ENCODE results near the gene TMEM150C.
"Not testable (repeated sequence)": the region's sequence is repeated elsewhere in the genome, so short reads cannot be mapped to it uniquely, and the experiment has no call there.

The TMEM150C gene

GRCh38 chr4:82567444-82567843 is 5.7 kb upstream of the TMEM150C start:
- DNase-seq = no peak

- no peak for DNase-seq
These were observed 721 bp upstream of the TMEM150C start for GRCh38 chr4:82562564-82562854.

GRCh38 chr4:82560853-82561785 is 669 bp downstream of the TMEM150C start:
- no peak for DNase-seq

DNA sequence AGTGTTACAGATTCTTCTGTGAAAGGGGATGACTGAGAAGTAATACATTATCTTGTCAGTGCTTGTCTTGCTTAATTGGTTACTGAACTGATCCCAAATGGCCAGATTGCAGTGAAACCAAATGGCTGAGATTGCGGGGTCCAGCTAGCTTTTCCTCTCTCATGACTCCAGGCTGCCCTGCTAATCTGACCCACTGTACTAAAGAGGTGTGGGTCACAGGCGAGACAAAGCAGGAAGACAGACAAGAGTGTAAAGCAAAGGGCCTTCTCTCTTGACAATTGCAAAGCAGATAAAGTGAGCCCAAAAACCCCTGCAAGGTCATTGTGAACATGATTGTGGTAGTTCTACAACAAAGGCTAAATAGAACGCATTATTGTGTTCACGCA is 2.1 kb downstream of the TMEM150C start:
- no peak for DNase-seq

DNA sequence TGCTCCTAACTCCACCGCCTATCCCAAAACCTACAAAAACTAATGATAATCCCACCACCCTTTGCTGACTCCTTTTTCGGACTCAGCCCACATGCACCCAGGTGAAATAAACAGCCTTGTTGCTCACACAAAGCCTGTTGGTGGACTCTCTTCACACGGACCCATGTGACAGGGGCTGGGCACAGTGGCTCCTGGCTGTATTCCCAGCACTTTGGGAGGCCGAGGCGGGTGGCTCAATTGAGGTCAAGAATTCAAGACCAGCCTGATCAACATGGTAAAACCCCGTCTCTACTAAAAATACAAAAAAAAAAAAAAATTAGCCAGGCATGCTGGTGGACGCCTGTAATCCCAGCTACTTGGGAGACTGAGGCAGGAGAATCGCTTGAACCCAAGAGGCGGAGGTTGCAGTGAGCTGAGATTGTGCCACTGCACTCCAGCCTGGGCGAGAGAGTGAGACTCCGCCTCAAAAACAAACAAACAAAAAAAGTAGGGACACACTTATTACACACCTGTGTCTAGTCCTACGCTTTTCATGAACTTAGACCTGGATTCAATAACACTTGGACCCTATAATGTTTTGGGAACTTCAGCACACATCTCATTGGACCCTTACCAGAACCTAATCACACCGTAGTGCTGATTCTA is 2.6 kb downstream of the TMEM150C start:
- DNase-seq = not testable (repeated sequence)

DNA sequence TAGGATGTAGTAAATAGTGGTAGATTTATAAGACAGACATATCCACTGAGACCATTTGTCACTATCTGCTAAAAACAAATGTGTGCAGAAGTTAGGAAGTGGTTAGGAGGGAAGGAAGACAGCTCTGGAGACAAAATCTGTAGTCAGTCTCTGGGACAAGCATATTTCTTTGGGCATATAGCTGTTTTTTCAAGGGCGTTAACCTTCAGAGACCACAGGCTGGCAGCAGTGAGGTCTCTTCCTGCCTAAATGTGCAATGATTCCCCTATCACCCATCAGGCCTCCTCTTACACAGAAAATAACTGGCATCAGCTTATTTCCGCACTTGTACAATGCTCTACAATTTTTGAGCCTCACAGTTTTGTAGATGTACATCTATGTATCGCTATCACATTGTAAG is 6.5 kb downstream of the TMEM150C start:
- DNase-seq = no peak

DNA sequence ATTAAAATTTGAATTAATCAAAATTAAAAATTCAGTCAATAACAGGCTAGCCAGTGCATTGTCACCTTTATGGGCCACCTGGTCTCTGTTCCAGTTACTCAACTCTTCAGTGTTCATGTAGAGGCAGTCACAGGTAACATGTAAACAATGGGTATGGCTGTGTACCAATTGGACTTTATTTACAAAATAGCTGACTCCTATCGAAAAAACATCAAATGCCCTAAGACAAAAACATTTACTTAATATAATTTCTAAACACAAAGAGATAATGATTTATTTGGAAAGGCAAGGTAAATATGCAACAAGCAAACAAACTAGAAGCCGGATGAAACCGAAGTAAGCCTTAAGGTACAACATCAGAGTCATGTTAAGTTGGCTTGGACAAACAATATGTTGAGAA is 8.8 kb downstream of the TMEM150C start:
- DNase-seq = no peak

DNA sequence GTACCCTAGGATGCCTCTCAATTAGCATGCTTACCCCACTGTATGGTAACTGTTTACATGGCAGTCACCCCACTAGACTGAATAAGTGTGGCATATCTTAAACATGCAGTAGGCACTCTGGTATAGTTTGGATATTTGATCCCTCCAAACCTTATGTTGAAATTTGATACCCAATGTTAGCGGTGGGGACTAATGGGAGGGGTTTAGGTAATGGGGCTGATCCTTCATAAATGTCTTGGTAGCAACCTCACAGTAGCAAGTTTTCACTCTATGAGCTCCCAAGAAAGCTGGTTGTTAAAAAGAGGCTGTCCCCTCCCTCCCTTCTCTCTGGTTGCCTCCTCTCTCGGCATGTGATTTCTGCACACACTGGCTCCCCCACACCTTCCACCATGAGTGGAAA is 10.1 kb downstream of the TMEM150C start:
- DNase-seq = no peak

DNA sequence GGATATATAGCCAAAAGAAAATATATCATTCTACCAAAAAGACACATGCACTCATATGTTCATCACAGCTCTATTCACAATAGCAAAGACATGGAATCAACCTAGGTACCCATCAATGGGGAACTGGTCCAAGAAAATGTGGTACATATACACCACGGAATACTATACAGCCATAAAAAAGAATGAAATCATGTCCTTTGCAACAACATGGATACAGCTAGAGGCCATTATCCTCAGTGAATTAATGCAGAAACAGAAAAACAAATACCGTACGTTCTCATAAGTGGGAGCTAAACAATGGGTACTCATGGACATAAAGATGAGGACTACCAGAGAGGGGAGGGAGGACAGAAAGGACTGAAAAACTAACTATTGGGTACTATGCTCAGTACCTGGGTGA is 13.9 kb downstream of the TMEM150C start:
- not testable (repeated sequence) for DNase-seq

- no peak for DNase-seq
These were observed 18.7 kb downstream of the TMEM150C start for GRCh38 chr4:82543131-82543530.

- no peak for DNase-seq
These were observed 19.1 kb downstream of the TMEM150C start for GRCh38 chr4:82542642-82543041.

DNA sequence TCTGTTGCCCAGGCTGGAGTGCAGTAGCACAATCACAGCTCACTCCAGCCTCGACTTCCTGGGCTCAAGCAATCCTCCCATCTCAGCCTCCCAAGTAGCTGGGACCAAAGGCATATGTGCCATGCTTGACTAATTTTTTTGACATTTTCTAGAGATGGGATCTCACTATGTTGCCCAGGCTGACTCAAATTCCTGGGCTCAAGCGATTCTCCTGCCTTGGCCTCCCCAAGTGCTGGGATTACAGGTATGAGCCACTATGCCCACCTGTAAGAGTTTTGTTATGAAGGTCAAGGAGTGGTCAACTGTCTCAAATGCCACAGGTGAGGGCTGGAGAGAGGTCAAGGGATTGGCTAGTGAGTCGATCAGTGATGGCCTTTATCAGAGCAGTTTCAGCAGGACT is 32.5 kb downstream of the TMEM150C start:
- no peak for DNase-seq

GRCh38 chr4:82528868-82529267 is 32.9 kb downstream of the TMEM150C start:
- no peak for DNase-seq

DNA sequence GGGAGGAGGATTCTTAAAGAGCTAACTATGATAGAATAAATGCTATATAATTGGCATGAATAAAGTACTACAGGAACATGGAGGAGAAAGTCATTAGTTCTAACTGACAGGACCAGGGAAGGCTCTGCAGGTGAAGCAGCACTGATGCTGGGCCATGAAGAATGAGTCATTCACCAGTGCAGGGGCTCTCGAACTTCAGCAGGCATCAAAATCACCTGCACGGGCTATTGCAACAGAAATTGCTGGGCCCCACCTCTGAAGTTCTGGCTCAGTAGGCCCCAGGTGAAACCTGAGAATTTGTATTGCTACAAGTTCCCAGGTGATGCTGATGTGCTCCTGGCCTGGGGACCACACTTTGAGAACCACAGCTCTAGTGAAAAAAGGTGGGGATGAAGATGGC is 33.7 kb downstream of the TMEM150C start:
- no peak for DNase-seq

DNA sequence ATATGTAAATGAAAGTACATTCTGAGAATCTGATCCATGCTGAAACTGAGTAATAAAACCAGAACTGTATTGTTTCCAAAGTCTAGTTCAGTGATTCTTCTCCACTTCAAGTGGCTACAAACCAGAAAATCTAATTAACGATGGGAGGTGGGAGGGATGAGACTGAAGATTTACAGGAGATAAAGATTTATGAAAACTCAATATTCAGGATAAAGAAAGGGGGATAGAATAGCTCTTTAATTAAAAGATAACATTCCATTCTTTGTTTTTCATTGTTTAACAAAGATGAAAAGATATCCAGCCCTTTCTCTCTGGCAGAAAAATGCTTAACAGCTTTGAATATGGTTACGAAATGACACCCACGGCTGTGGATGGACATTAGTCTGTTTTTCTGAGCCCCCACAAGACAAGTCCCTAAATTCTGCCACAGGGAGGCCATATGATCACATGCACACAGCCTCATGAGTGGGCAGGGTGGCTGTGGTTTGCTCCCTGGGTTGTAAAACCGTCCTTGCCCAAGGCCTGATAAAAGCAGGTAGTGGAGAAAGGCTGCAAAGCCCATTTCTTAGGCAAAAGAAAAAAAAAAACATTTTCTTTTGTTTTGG is 36.4 kb downstream of the TMEM150C start:
- peak; percentile 14 to 40 for DNase-seq

- DNase-seq = no peak
These were observed 37.1 kb downstream of the TMEM150C start for GRCh38 chr4:82524570-82525152.

- no peak for DNase-seq
These were observed 38.6 kb downstream of the TMEM150C start for GRCh38 chr4:82523179-82523578.

- DNase-seq = no peak
These were observed 39.3 kb downstream of the TMEM150C start for GRCh38 chr4:82522472-82522871.

DNA sequence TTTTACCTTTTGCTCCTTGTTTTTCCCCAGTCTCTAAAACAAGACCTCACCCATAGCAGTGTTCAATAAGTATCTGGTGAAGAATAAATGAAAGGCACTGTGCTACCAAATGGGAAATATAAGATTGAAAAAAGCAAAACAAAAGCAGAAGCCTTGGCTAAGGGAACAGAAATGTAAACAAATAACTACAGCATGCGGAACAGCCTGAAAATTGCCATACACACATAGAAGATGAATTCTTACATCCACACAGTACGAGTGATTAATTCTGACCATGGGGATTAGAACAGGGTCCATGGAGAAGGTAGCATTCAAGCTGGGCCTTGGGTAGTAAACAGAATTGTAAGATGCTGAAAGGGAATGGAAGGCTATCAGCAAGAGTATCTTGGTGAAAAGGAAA is 40.5 kb downstream of the TMEM150C start:
- no peak for DNase-seq

DNA sequence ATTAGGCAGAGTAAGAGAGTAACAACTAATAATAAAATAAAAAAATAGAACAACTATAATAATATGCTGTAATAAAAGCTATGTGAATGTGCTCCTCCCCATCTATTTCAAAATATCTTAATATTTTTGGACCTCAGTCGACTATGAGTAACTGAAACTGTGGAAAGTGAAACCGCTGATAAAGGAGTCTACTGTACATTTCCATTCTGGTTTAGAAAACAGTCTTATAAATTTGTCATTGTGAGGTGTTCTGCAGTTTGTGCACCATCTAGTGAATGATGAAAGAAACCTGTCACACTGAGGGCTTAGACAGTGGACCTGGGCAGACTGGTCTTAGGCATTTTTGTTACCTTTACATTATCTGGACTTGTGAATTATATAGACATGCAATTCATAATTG is 42.0 kb downstream of the TMEM150C start:
- DNase-seq = no peak

DNA sequence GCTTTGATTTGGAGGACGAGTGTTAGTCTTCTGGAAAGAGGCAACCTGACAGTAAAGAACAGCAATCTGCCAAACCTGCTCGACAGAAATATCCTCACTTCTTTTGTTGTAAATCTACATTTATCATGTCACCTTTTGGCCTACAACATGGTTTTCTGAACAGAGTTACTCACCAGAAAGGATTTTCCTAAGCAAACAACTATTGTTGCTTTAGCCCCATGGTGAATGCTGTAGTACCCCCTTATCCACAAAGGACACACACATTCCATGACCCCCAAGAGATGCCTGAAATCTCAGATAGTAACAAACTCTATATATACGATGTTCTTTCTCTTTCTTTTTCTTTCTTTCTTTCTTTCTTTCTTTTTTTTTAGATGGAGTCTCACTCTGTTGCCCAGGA is 42.7 kb downstream of the TMEM150C start:
- DNase-seq = no peak

- no peak for DNase-seq
These were observed 44.7 kb downstream of the TMEM150C start for GRCh38 chr4:82517043-82517442.

GRCh38 chr4:82515705-82516104 is 46.1 kb downstream of the TMEM150C start:
- no peak for DNase-seq

- no peak for DNase-seq
These were observed 48.4 kb downstream of the TMEM150C start for GRCh38 chr4:82513382-82513781.
